PFSK-1 (cell line): ENCODE data around the gene CFAP65.

Source experiments
- FOXP2 ChIP-seq: optimal IDR thresholded peaks from 2 replicates; pipeline ENCODE3; 2011; ENCODE audit warnings: borderline replicate concordance, control low read depth, inconsistent platforms; ENCODE audit not compliant: insufficient read depth; ENCODE audit errors: extremely low read length, extremely low read depth
- POLR2AphosphoS5 ChIP-seq: IDR thresholded peaks from 2 replicates; pipeline ENCODE4 v1.6.1; 2012; ENCODE audit warnings: low read depth, mild to moderate bottlenecking, control low read depth, low read length, moderate library complexity
- SIN3A ChIP-seq: IDR thresholded peaks from 2 replicates; pipeline ENCODE4 v1.6.1; 2012; ENCODE audit warnings: mild to moderate bottlenecking, low read length, moderate library complexity, borderline replicate concordance; ENCODE audit not compliant: insufficient read depth
- TAF1 ChIP-seq: IDR thresholded peaks from 2 replicates; pipeline ENCODE4 v1.6.1; 2012; ENCODE audit warnings: low read length, control low read depth, borderline replicate concordance; ENCODE audit not compliant: insufficient read depth
- TF ChIP-seq, protein P1 (sequence below), 2 experiments: IDR thresholded peaks; 2 replicates each; pipeline versions ENCODE4 v1.6.1 to v1.8.0; 2011 to 2012; ENCODE audit warnings: low read depth in 2 of 2, low read length in 2 of 2, control low read depth in 1 of 2, inconsistent platforms in 1 of 2, mild to moderate bottlenecking in 1 of 2, moderate library complexity in 1 of 2; ENCODE audit not compliant: insufficient read depth in 1 of 2

Gene CFAP65

DNA sequence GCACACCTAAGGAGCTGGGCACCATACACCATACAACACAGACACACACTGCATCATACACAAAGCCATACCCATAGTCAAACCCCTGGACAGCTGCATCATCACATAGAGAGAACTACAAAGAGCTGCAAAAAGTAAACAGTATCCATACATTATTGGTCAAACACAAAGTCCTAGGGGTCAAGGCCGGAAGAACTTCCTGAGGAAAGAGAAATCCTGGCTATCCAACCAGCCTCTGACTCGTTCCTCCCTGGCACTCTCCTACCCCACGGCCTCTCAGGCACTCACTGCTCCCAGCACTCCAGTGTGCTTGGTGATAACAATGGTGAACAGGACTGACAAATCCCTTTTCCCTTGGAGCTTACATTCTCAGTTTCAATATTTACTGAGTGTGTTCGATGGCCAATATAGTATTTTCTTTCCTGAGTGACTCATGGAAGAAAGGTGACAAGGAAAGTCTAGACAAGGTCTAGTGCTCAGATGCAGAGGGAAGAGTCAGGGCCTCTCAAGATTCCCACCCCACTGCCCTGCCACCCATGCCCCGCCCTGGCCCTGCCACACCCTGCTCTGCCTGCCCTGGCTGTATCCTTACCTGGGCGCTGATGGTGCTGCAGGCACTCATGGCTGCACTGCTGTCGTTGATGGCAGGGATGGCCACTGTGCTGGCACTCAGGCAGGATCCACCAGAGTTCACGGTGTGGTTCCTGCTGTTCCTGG is 3.4 kb downstream of the CFAP65 start:
- TF ChIP-seq, protein P1, sequence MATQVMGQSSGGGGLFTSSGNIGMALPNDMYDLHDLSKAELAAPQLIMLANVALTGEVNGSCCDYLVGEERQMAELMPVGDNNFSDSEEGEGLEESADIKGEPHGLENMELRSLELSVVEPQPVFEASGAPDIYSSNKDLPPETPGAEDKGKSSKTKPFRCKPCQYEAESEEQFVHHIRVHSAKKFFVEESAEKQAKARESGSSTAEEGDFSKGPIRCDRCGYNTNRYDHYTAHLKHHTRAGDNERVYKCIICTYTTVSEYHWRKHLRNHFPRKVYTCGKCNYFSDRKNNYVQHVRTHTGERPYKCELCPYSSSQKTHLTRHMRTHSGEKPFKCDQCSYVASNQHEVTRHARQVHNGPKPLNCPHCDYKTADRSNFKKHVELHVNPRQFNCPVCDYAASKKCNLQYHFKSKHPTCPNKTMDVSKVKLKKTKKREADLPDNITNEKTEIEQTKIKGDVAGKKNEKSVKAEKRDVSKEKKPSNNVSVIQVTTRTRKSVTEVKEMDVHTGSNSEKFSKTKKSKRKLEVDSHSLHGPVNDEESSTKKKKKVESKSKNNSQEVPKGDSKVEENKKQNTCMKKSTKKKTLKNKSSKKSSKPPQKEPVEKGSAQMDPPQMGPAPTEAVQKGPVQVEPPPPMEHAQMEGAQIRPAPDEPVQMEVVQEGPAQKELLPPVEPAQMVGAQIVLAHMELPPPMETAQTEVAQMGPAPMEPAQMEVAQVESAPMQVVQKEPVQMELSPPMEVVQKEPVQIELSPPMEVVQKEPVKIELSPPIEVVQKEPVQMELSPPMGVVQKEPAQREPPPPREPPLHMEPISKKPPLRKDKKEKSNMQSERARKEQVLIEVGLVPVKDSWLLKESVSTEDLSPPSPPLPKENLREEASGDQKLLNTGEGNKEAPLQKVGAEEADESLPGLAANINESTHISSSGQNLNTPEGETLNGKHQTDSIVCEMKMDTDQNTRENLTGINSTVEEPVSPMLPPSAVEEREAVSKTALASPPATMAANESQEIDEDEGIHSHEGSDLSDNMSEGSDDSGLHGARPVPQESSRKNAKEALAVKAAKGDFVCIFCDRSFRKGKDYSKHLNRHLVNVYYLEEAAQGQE (IDR thresholded peaks at IDR 0.05; ENCODE audit: insufficient read depth in 1 of 2, low read depth in 2 of 2, low read length in 2 of 2), result no peak
- TF ChIP-seq POLR2AphosphoS5 (no peak), SIN3A (no peak), TAF1 (no peak)

DNA sequence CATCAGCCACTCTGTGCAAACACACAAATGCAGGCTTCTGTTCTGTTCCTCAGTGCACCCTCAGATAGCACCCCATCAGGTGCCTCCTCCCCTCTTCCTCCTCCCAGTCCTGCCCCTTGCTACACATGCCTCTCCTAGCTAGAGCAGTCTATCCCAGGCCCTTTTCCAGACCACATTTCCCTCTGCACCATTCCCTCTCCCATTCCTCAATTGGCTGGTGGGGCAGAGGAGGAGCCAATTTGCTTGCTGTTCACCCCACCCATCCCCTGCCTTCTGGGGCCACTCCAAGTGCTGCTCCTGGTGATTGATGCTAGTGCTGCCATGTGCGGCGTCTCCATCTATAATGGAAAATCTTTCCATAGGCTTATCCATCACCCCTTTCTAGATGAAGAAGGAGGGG is 5.4 kb downstream of the CFAP65 start:
- TF ChIP-seq SIN3A, result no peak
- TF ChIP-seq POLR2AphosphoS5, result no peak
- no peak for TF ChIP-seq FOXP2
- TF ChIP-seq, protein P1 (IDR thresholded peaks at IDR 0.05; ENCODE audit: insufficient read depth in 1 of 2, low read depth in 2 of 2, low read length in 2 of 2), result no peak
- TF ChIP-seq TAF1, result no peak

DNA sequence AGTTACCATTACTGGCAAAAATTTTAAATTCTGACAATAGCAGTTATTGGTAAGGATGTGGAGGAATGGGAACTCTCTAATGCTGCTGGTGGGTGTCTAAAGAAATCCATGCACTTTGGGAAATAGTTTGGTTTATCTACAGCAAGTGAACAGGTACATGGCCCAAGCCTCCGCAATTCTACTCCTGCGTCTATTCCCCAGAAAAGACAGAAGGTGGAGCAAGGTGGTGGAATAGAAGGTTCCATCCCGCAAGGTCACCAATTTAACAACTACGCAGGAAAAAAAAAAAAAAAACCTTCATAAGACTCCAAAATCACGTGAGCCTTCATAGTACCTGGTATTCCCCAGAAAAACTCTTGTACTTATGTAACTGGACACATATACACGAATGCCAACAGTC is 6.5 kb downstream of the CFAP65 start:
- TF ChIP-seq POLR2AphosphoS5 (no peak), FOXP2 (no peak), TAF1 (no peak), SIN3A (no peak)
- TF ChIP-seq, protein P1 (IDR thresholded peaks at IDR 0.05; ENCODE audit: insufficient read depth in 1 of 2, low read depth in 2 of 2, low read length in 2 of 2), result no peak

DNA sequence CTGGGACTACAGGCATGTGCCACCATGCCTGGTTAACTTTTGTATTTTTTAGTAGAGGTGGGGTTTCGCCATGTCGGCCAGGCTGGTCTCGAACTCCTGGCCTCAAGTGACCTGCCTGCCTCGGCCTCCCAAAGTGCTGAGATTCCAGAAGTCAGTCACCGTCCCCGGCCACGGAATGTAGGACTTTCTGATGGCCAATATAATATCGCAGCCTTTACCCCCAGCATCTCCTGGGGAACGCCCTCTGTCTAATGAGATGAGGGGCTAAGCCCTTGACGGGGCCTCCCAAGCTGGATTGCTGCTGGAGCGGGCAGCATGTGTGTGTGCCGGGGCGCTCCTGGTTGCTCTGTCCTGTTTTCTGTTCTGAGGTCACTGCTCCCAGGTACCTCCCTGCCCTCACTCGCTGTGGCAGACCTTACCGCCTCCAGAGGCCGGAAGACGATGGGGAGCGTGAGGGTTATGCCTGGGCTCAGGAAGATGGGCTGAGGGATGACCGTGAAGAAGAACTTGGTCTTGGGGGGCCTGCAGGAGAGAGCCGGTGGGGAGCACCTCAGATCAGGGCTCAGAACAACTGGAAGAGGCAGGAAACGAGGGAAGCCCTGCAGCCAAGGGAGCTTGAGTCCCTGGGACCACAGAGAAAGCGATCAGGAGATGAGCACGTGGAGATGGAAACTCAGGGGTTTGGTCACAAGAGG is 9.1 kb downstream of the CFAP65 start:
- TF ChIP-seq, protein P1 (IDR thresholded peaks at IDR 0.05; ENCODE audit: insufficient read depth in 1 of 2, low read depth in 2 of 2, low read length in 2 of 2), result no peak
- TF ChIP-seq TAF1, result no peak
- no peak for TF ChIP-seq POLR2AphosphoS5
- TF ChIP-seq FOXP2, result no peak
- no peak for TF ChIP-seq SIN3A
